ENCODE data around the gene GPR55.

DNA sequence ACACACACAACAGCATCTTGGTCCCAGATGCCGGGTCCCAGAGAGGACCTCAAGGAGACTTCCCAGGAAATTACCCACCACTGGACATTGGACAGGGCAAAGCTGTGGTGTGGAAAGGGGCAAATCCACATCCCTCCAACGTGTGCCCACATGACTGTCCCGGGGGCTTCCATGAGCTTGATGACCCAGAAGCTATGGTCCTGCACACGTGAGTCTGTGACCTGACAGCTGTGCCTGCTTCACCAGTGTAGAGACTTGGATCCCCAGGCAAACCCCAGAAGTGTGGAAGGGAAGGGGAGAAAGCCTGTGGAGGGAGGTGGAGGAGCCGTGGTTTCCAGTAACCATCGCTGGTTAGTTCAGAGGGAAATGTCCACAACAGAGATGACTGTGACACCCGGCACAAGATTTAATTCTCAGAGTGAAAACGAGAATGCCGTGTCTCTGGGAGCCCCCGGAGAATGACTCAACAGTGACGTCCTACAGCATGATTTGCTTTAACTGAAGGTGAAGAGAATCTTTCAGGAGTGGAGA is 19.1 kb upstream of the GPR55 start:
- no peak for TF ChIP-seq CTCF (IDR thresholded peaks at IDR 0.05; ENCODE audit: insufficient read depth, low read depth, low read length)
- TF ChIP-seq EZH2 (IDR thresholded peaks at IDR 0.05; ENCODE audit: insufficient read depth, low read length), result no peak

Measured in astrocyte (in vitro differentiated cells and primary cell).